ENCODE results near the gene FGF7.

FGF7 gene

GRCh38 chr15:49412797-49413196, 10.2 kb upstream of the FGF7 start:
- no peak for ATAC-seq
- no peak for TF ChIP-seq PATZ1 (CRISPR knock-in tag; IDR thresholded peaks at IDR 0.05; ENCODE audit: borderline replicate concordance)
- TF ChIP-seq CREB5 (CRISPR knock-in tag; IDR thresholded peaks at IDR 0.05; ENCODE audit: low read depth): no peak
- TF ChIP-seq SNAI2 (CRISPR knock-in tag; IDR thresholded peaks at IDR 0.05): no peak
- no peak for TF ChIP-seq CSRNP3 (CRISPR knock-in tag; IDR thresholded peaks at IDR 0.05)
- TF ChIP-seq ZFP3 (CRISPR knock-in tag; IDR thresholded peaks at IDR 0.05): no peak
- TF ChIP-seq ARNTL (CRISPR knock-in tag; IDR thresholded peaks at IDR 0.05; ENCODE audit: borderline replicate concordance, low read depth): no peak
- no peak for TF ChIP-seq ZFP30 (CRISPR knock-in tag; IDR thresholded peaks at IDR 0.05)
- TF ChIP-seq POU6F1 (CRISPR knock-in tag; IDR thresholded peaks at IDR 0.05; ENCODE audit: borderline replicate concordance, low read depth): no peak
- no peak for TF ChIP-seq TSHZ2 (CRISPR knock-in tag; IDR thresholded peaks at IDR 0.05)
- no peak for TF ChIP-seq ESRRG (CRISPR knock-in tag; IDR thresholded peaks at IDR 0.05)
- TF ChIP-seq ZNF70 (CRISPR knock-in tag; IDR thresholded peaks at IDR 0.05): no peak
- TF ChIP-seq TCF4 (CRISPR knock-in tag; IDR thresholded peaks at IDR 0.05; ENCODE audit: borderline replicate concordance): no peak
- TF ChIP-seq OSR1 (CRISPR knock-in tag; IDR thresholded peaks at IDR 0.05): no peak
- no peak for TF ChIP-seq BACH2 (CRISPR knock-in tag; IDR thresholded peaks at IDR 0.05; ENCODE audit: borderline replicate concordance)
- no peak for TF ChIP-seq ZNF565 (CRISPR knock-in tag; conservative IDR thresholded peaks at IDR 0.05; ENCODE audit: low read depth)
- TF ChIP-seq TOX (CRISPR knock-in tag; IDR thresholded peaks at IDR 0.05; ENCODE audit: borderline replicate concordance): no peak
- TF ChIP-seq PPARA (CRISPR knock-in tag; IDR thresholded peaks at IDR 0.05; ENCODE audit: borderline replicate concordance): no peak
- no peak for TF ChIP-seq ISL1 (CRISPR knock-in tag; IDR thresholded peaks at IDR 0.05)
- TF ChIP-seq CSDC2 (CRISPR knock-in tag; IDR thresholded peaks at IDR 0.05): no peak
- TF ChIP-seq ZC3H10 (CRISPR knock-in tag; IDR thresholded peaks at IDR 0.05): no peak

- TF ChIP-seq ZNF70 (CRISPR knock-in tag; IDR thresholded peaks at IDR 0.05): no peak
- no peak for TF ChIP-seq ZNF8 (CRISPR knock-in tag; IDR thresholded peaks at IDR 0.05)
- TF ChIP-seq RARB (CRISPR knock-in tag; IDR thresholded peaks at IDR 0.05): no peak
- no peak for TF ChIP-seq GLIS3 (CRISPR knock-in tag; IDR thresholded peaks at IDR 0.05)
- TF ChIP-seq CREB5 (CRISPR knock-in tag; IDR thresholded peaks at IDR 0.05; ENCODE audit: low read depth): no peak
- no peak for TF ChIP-seq ZFP30 (CRISPR knock-in tag; IDR thresholded peaks at IDR 0.05)
- no peak; the same call in 1 of the 3 replicates for ATAC-seq
Measured at GRCh38 chr15:49415149-49415548, 7.9 kb upstream of the FGF7 start.

Data from SK-N-SH treated with all-trans-retinoic acid at 6 μM for 48 hours (cell line).